TTC549 (cell line): ENCODE results near the gene BRD8.
"Not testable (repeated sequence)": the region's sequence is repeated elsewhere in the genome, so short reads cannot be mapped to it uniquely, and the experiment has no call there.

Source experiments
- FAIRE-seq: peaks from 2 replicates; lab custom pipeline; 2012; peaks lifted over from hg19 to GRCh38; lab: Jason Lieb, UNC

BRD8 gene

GRCh38 chr5:138163721-138164120 is 14.7 kb downstream of the BRD8 start:
- no peak for FAIRE-seq

- FAIRE-seq = no peak
Observed at GRCh38 chr5:138160706-138161105, 17.7 kb downstream of the BRD8 start.

- no peak for FAIRE-seq
Observed at GRCh38 chr5:138159666-138160065, 18.8 kb downstream of the BRD8 start.

- FAIRE-seq = no peak
Observed at GRCh38 chr5:138157626-138158025, 20.8 kb downstream of the BRD8 start.

GRCh38 chr5:138155977-138156376 is 22.5 kb downstream of the BRD8 start:
- FAIRE-seq = not testable (repeated sequence)

GRCh38 chr5:138149530-138149929 is 28.9 kb downstream of the BRD8 start:
- FAIRE-seq = no peak

GRCh38 chr5:138148811-138149210 is 29.6 kb downstream of the BRD8 start:
- FAIRE-seq = no peak

- not testable (repeated sequence) for FAIRE-seq
Observed at GRCh38 chr5:138143578-138143977, 34.9 kb downstream of the BRD8 start.

GRCh38 chr5:138141734-138142133 is 36.7 kb downstream of the BRD8 start:
- no peak for FAIRE-seq

- no peak for FAIRE-seq
Observed at GRCh38 chr5:138140268-138140667, 38.2 kb downstream of the BRD8 start.

GRCh38 chr5:138139781-138140090 is 38.7 kb downstream of the BRD8 start:
- FAIRE-seq = no peak

GRCh38 chr5:138138949-138139780 is 39.3 kb downstream of the BRD8 start, which contains the start of gene NME5:
Gene NME5, minus strand, starts transcription at chr5:138139428. Its CDS starts 648 bp downstream, at chr5:138138780.
- FAIRE-seq = no peak

GRCh38 chr5:138132543-138132942 is 45.9 kb downstream of the BRD8 start:
- no peak for FAIRE-seq

GRCh38 chr5:138129347-138129746 is 49.1 kb downstream of the BRD8 start:
- FAIRE-seq = no peak

- FAIRE-seq = no peak
Observed at GRCh38 chr5:138128334-138128733, 50.1 kb downstream of the BRD8 start.

- no peak for FAIRE-seq
Observed at GRCh38 chr5:138115254-138115653, 63.2 kb downstream of the BRD8 start.

GRCh38 chr5:138111937-138112336 is 66.5 kb downstream of the BRD8 start:
- no peak for FAIRE-seq

- no peak for FAIRE-seq
Observed at GRCh38 chr5:138111181-138111580, 67.2 kb downstream of the BRD8 start.

- no peak for FAIRE-seq
Observed at GRCh38 chr5:138110266-138110963, 68.0 kb downstream of the BRD8 start.

- no peak for FAIRE-seq
Observed at GRCh38 chr5:138109463-138110265, 68.8 kb downstream of the BRD8 start.

- FAIRE-seq = no peak
Observed at GRCh38 chr5:138107213-138107612, 71.2 kb downstream of the BRD8 start.

GRCh38 chr5:138105709-138106108 is 72.7 kb downstream of the BRD8 start:
- FAIRE-seq = no peak

- FAIRE-seq = no peak
Observed at GRCh38 chr5:138103319-138103637, 75.2 kb downstream of the BRD8 start.
